IPS-18c (cell line): ENCODE measurements around the gene OR51A4.

Experiments
- H3K4me3 ChIP-seq: 2 replicates; pipeline ENCODE4 v1.7.0; 2013; ENCODE audit warnings: low read depth, mild to moderate bottlenecking, low read length, moderate library complexity; ENCODE audit not compliant: insufficient read depth
- H3K9me3 ChIP-seq: one replicate; pipeline ENCODE4 v1.6.1; 2013; ENCODE audit warnings: mild to moderate bottlenecking, low read length, moderate library complexity; ENCODE audit not compliant: control insufficient read depth, insufficient read depth

Gene OR51A4

GRCh38 chr11:4903484-4903883, 43.9 kb downstream of the OR51A4 start, which contains the start of gene OR51A7:
TSS of gene OR51A7 (plus strand) at chr11:4903783. CDS start at chr11:4907370, 3,587 bp downstream.
- Histone ChIP-seq H3K4me3 (no peak within 1 kb of the TSS), H3K9me3 (no peaks in the 10 kb centered on the region)
